ENCODE results near the gene CEP89.
"Not testable (repeated sequence)": the region's sequence is repeated elsewhere in the genome, so short reads cannot be mapped to it uniquely, and the experiment has no call there.

CEP89 gene

GRCh38 chr19:32848035-32848434, 123.7 kb downstream of the CEP89 start:
- not testable (repeated sequence) for DNase-seq (ENCODE audit: low read depth in 1 of 2, low spot score in 1 of 2)

GRCh38 chr19:32843716-32844245, 128.0 kb downstream of the CEP89 start:
- DNase-seq (ENCODE audit: low read depth in 1 of 2, low spot score in 1 of 2), result no peak

- no peak for DNase-seq (ENCODE audit: low read depth in 1 of 2, low spot score in 1 of 2)
Observed at GRCh38 chr19:32842061-32842460, 129.7 kb downstream of the CEP89 start.

GRCh38 chr19:32837531-32837930, 134.2 kb downstream of the CEP89 start:
- DNase-seq (ENCODE audit: low read depth in 1 of 2, low spot score in 1 of 2), result no peak

- not testable (repeated sequence) for DNase-seq (ENCODE audit: low read depth in 1 of 2, low spot score in 1 of 2)
Observed at GRCh38 chr19:32833388-32833787, 138.4 kb downstream of the CEP89 start.

GRCh38 chr19:32832825-32833224, 138.9 kb downstream of the CEP89 start:
- not testable (repeated sequence) for DNase-seq (ENCODE audit: low read depth in 1 of 2, low spot score in 1 of 2)

- not testable (repeated sequence) for DNase-seq (ENCODE audit: low read depth in 1 of 2, low spot score in 1 of 2)
Observed at GRCh38 chr19:32832094-32832493, 139.7 kb downstream of the CEP89 start.

GRCh38 chr19:32831611-32832010, 140.1 kb downstream of the CEP89 start:
- no peak for DNase-seq (ENCODE audit: low read depth in 1 of 2, low spot score in 1 of 2)

- no peak for DNase-seq (ENCODE audit: low read depth in 1 of 2, low spot score in 1 of 2)
Observed at GRCh38 chr19:32830231-32831014, 141.3 kb downstream of the CEP89 start.

GRCh38 chr19:32829345-32829896, 142.3 kb downstream of the CEP89 start:
- no peak for DNase-seq (ENCODE audit: low read depth in 1 of 2, low spot score in 1 of 2)

- DNase-seq (ENCODE audit: low read depth in 1 of 2, low spot score in 1 of 2), result no peak
Observed at GRCh38 chr19:32828643-32829344, 143.0 kb downstream of the CEP89 start.

GRCh38 chr19:32828139-32828538, 143.6 kb downstream of the CEP89 start:
- DNase-seq (ENCODE audit: low read depth in 1 of 2, low spot score in 1 of 2), result no peak

Data from stimulated activated CD4-positive, alpha-beta T cell treated with anti-CD3 and anti-CD28 coated beads, Interleukin-15, amount 100 ng/mL, for 1 hour (primary cell).